ENCODE data around the gene RALGPS2. TPM values are rescaled to one million over a fixed set of nuclear protein-coding genes. Genes with fewer than 3 reads are reported as not detected.

The RALGPS2 gene
- total and polyA plus RNA-seq, 9 of the 15 experiments (the other 6 are each of a cell fraction or from before 2014, with no cell fraction given), result 0.28 to 6.5 (median 2.6) TPM

DNA sequence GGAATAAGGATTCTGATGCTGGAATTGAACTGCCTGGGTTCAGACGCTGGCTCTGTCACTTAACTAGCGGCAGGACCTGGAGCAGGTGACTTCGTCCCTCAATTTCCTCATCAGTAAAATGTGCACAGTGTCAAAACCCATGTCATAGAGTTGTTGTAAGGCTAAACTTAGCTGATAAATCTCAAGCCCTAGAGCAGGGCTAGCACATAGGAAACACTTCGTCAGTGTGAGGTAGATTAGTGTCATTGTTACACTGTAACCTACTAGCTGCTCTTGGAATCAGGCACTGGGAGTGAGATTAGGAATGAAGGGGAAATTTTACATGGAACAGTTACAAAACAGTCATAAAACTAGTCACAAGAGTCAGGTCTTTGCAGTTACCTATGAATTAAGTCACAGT, 202.0 kb downstream of the RALGPS2 start (continued):
- TF ChIP-seq, protein P1, sequence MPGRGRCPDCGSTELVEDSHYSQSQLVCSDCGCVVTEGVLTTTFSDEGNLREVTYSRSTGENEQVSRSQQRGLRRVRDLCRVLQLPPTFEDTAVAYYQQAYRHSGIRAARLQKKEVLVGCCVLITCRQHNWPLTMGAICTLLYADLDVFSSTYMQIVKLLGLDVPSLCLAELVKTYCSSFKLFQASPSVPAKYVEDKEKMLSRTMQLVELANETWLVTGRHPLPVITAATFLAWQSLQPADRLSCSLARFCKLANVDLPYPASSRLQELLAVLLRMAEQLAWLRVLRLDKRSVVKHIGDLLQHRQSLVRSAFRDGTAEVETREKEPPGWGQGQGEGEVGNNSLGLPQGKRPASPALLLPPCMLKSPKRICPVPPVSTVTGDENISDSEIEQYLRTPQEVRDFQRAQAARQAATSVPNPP (IDR thresholded peaks at IDR 0.05; ENCODE audit: borderline replicate concordance, insufficient read depth, insufficient read length), result no peak
- TF ChIP-seq ZNF165 (CRISPR knock-in tag; IDR thresholded peaks at IDR 0.05; ENCODE audit: borderline replicate concordance), result no peak
- TF ChIP-seq SNAPC5 (CRISPR knock-in tag; IDR thresholded peaks at IDR 0.05), result no peak
- TF ChIP-seq ETS2 (tag; IDR thresholded peaks at IDR 0.05; ENCODE audit: borderline replicate concordance, poor library complexity, severe bottlenecking), result no peak
- no peak for TF ChIP-seq ZNF589 (CRISPR knock-in tag; IDR thresholded peaks at IDR 0.05; ENCODE audit: low read depth)
- TF ChIP-seq NR2F6 (CRISPR knock-in tag; IDR thresholded peaks at IDR 0.05), result no peak
- no peak for TF ChIP-seq TEAD2 (tag; IDR thresholded peaks at IDR 0.05)

- no peak for FAIRE-seq
Measured at GRCh38 chr1:178928041-178928440, 203.0 kb downstream of the RALGPS2 start.

More at GRCh38 chr1:178928041-178928440, 203.0 kb downstream of the RALGPS2 start:
- Histone ChIP-seq H3K36me3 (ENCODE audit: control insufficient read depth, insufficient read depth, low read length) (no peaks in the 10 kb centered on the region), H3K4me2 (ENCODE audit: insufficient read depth, low read length) (no peak overlapping the region), H3K4me3 (no peak overlapping the region), H3K27me3 (ENCODE audit: control insufficient read depth in 2 of 2, insufficient read depth in 2 of 2, low read length in 2 of 2) (peaks cover 7 to 24% of the 10 kb centered on the region in 2 experiments), H3K9me3 (replicated peaks; ENCODE audit: control insufficient read depth, insufficient read depth, low read depth, low read length) (no peaks in the 10 kb centered on the region), H3K9ac (ENCODE audit: insufficient read depth in 1 of 2, low read depth in 2 of 2, low read length in 2 of 2) (no peak overlapping the region), H4K20me1 (replicated peaks; ENCODE audit: control insufficient read depth, insufficient read depth, low read length) (no peaks in the 10 kb centered on the region), H3K4me1 (replicated peaks in 1 of 2; ENCODE audit: control insufficient read depth in 2 of 2, insufficient read depth in 2 of 2, low read length in 2 of 2) (no peaks in the 10 kb centered on the region), H2AFZ (ENCODE audit: low read depth, low read length) (no peak overlapping the region), H3K27ac (ENCODE audit: extremely low read depth, low read depth, low read length) (no peak overlapping the region), H3K9me1 (ENCODE audit: control insufficient read depth, insufficient read depth, low read length) (no peaks in the 10 kb centered on the region), H3K79me2 (ENCODE audit: control insufficient read depth, insufficient read depth, low read length) (no peaks in the 10 kb centered on the region)
- CTCF ChIA-PET (ENCODE audit: low intra/inter-chr PET ratio), result no interaction called here
- no peak for ATAC-seq
- TF ChIP-seq TEAD4 (IDR thresholded peaks at IDR 0.05; ENCODE audit: low read length), result no peak
- no peak for TF ChIP-seq TEAD4 (CRISPR knock-in tag; IDR thresholded peaks at IDR 0.05; ENCODE audit: borderline replicate concordance)
- no peak for TF ChIP-seq ZNF24 (IDR thresholded peaks at IDR 0.05)
- TF ChIP-seq POLR2B (IDR thresholded peaks at IDR 0.05; ENCODE audit: low read depth, partially characterized antibody), result no peak
- BruUV-seq (replicated peaks), result no TSS peak
- WGBS (ENCODE audit: insufficient coverage, low coverage, missing lambda C conversion rate), result 2% methylated on average over 4 of the region's 4 CpGs
- in situ Hi-C loops (cut with MboI) (no loop called here), intact Hi-C loops (cut with micrococcal nuclease) (no loop called here)
- POLR2A ChIA-PET, result interaction anchor here (3.5 kb wide), 1 partner anchor 11 kb away, joined by 10 read pairs; no protein-coding TSS in a partner anchor
- no peak for DNase-seq (ENCODE audit: extremely low read depth in 1 of 4, low spot score in 3 of 4)
